Coronary artery (tissue), 2 donors: ENCODE results near the gene FAM217B.

Source experiments
- DNase-seq: peaks from one replicate; pipeline ENCODE4 v3.0.0-alpha.2; 2017; ENCODE audit warnings: low spot score
- H3K27ac ChIP-seq, 2 donors: fragments of 200-600 bp; sonication (generic); one replicate each; pipeline ENCODE4 v1.5.1; 2016 to 2019
- H3K4me3 ChIP-seq: fragments of 200-600 bp; sonication (generic); 2 replicates; pipeline ENCODE4 v1.5.1; 2016; ENCODE audit warnings: mild to moderate bottlenecking, moderate library complexity
- CTCF ChIP-seq: fragments of 200-600 bp; sonication (generic); IDR thresholded peaks from one replicate; pipeline ENCODE4 v1.5.1; 2019; ENCODE audit warnings: antibody characterized with exemption

Gene FAM217B

GRCh38 chr20:59912609-59913008 lies 27.6 kb upstream of the FAM217B start:
- no peak for DNase-seq
- Histone ChIP-seq H3K4me3 (no peak overlapping the region), H3K27ac (no peak overlapping the region)
- TF ChIP-seq CTCF, result no peak

- no peak for DNase-seq
- H3K4me3 ChIP-seq, result no peak overlapping the region
- H3K27ac ChIP-seq, result no peak overlapping the region
- TF ChIP-seq CTCF, result no peak
Measured at GRCh38 chr20:59920944-59921343, 19.2 kb upstream of the FAM217B start.

GRCh38 chr20:59923514-59923913 lies 16.7 kb upstream of the FAM217B start:
- DNase-seq, result no peak
- no peak overlapping the region for H3K4me3 ChIP-seq
- no peak overlapping the region for H3K27ac ChIP-seq
- no peak for TF ChIP-seq CTCF

- no peak overlapping the region for H3K27ac ChIP-seq
- DNase-seq, result no peak
- TF ChIP-seq CTCF, result no peak
- H3K4me3 ChIP-seq, result no peak overlapping the region
Measured at GRCh38 chr20:59925359-59925758, 14.8 kb upstream of the FAM217B start.

GRCh38 chr20:59925899-59926298 lies 14.3 kb upstream of the FAM217B start:
- DNase-seq, result no peak
- Histone ChIP-seq H3K27ac (no peak overlapping the region), H3K4me3 (no peak overlapping the region)
- TF ChIP-seq CTCF, result no peak

GRCh38 chr20:59931511-59932312 lies 8.5 kb upstream of the FAM217B start:
- no peak for TF ChIP-seq CTCF
- no peak overlapping the region for H3K27ac ChIP-seq
- DNase-seq, result no peak
- no peak overlapping the region for H3K4me3 ChIP-seq

- TF ChIP-seq CTCF, result no peak
- Histone ChIP-seq H3K27ac (no peak overlapping the region), H3K4me3 (peak overlapping the region; percentile 74)
- DNase-seq, result no peak
Measured at GRCh38 chr20:59932616-59933295, 7.4 kb upstream of the FAM217B start.
